SK-N-MC (cell line): ENCODE results near the gene FUS.
"Not testable (repeated sequence)": the region's sequence is repeated elsewhere in the genome, so short reads cannot be mapped to it uniquely, and the experiment has no call there.

Experiments used
- DNase-seq: peaks from one replicate; pipeline ENCODE4 v3.0.0-alpha.2; 2011; ENCODE audit warnings: low read depth, low spot score
- H3K27ac ChIP-seq: fragments of 200-600 bp; sonication (generic); 2 replicates; pipeline ENCODE4 v1.5.1; 2016; ENCODE audit warnings: mixed run types
- H3K36me3 ChIP-seq: fragments of 200-600 bp; sonication (generic); 2 replicates; pipeline ENCODE4 v1.6.1; 2017; ENCODE audit warnings: antibody characterized with exemption, low read length, mixed read lengths; ENCODE audit not compliant: insufficient read depth
- H3K4me3 ChIP-seq: fragments of 200-600 bp; sonication (generic); 2 replicates; pipeline ENCODE4 v1.5.1; 2016
- H3K9ac ChIP-seq: fragments of 200-600 bp; sonication (generic); 2 replicates; pipeline ENCODE4 v1.8.0; 2017; ENCODE audit warnings: mixed run types, mixed read lengths; ENCODE audit not compliant: insufficient read length
- H3K9me3 ChIP-seq: fragments of 200-600 bp; sonication (generic); 2 replicates; pipeline ENCODE4 v1.6.1; 2017; ENCODE audit warnings: low read depth, mild to moderate bottlenecking, antibody characterized with exemption, low read length, moderate library complexity, mixed read lengths
- EZH2 ChIP-seq: fragments of 200-600 bp; sonication (generic); IDR thresholded peaks from one replicate; pipeline ENCODE4 v1.6.1; 2017; ENCODE audit warnings: antibody characterized with exemption
- FOXP2 ChIP-seq: optimal IDR thresholded peaks from 2 replicates; pipeline ENCODE3; 2011; ENCODE audit warnings: mild to moderate bottlenecking, moderate library complexity; ENCODE audit not compliant: insufficient read depth; ENCODE audit errors: extremely low read length, control extremely low read depth
- POLR2AphosphoS5 ChIP-seq: IDR thresholded peaks from 2 replicates; pipeline ENCODE4 v1.6.1; 2012; ENCODE audit warnings: mild to moderate bottlenecking, low read depth, low read length, borderline replicate concordance

FUS gene

DNA sequence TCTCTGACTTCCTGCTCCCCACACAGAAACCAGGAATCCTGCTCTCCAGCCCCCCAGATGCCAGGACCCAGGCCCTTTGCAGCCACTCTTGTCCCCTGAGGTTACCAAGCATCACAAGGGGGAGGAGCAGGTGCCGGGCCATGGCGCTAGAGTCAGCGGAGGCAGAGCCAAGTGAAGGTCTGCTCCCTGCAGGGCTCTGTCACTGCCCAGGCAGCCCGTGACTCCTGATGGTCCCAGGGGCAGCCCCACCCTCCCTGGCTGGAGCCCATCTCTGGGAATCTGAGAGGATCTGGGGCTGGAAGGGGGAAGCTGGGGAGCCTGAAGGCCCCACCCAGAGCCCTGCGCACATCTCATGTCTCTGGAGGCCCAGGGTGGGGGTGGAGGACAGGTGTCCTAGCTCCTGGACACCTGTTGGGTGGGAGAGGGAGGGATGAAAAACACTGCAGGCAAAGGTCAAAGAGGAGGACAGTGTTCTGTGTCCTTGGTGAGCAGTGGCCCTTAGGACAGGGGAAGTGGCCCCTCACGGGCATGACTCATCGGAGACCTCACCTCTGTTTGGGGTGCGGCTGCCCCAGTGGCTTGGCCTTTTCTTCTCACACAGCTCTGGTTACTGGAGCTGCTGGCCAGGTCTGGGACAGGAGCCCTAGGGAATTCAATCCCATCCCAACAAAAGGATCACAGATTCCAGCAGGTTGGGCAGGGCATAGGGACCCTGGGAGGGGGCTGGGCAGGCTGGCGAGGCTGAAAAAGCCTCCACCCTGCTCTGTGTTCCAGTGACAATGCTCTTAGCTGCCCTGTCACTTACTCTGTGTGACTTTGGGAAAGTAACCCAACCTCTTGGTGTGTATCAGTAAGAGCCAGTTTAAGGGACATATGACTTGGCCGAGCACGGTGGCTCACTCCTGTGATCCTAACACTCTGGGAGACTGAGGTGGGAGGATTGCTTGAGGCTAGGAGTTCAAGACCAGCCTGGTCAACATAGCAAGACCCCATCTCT, 29.7 kb upstream of the FUS start, which contains the start of gene PRSS36:
TSS of gene PRSS36 (minus strand) at position 173 of the 997 bp plus-strand sequence. CDS start at position 142, 31 bp downstream.
- H3K4me3 ChIP-seq, result no peak within 1 kb of the TSS
- no peaks in the 10 kb centered on the region for H3K9me3 ChIP-seq
- H3K27ac ChIP-seq, result no peak within 1 kb of the TSS
- TF ChIP-seq POLR2AphosphoS5 (no peak), EZH2 (no peak), FOXP2 (no peak)
- no peak for DNase-seq
- no peaks in the 10 kb centered on the region for H3K36me3 ChIP-seq
- no peak within 1 kb of the TSS for H3K9ac ChIP-seq

GRCh38 chr16:31150976-31151375, 29.0 kb upstream of the FUS start:
- not testable (repeated sequence) for DNase-seq, H3K9me3 ChIP-seq

GRCh38 chr16:31157136-31157535, 22.8 kb upstream of the FUS start:
- no peak overlapping the region for H3K9ac ChIP-seq
- TF ChIP-seq EZH2 (no peak), FOXP2 (no peak), POLR2AphosphoS5 (no peak)
- H3K36me3 ChIP-seq, result no peaks in the 10 kb centered on the region
- no peaks in the 10 kb centered on the region for H3K9me3 ChIP-seq
- no peak for DNase-seq
- no peak overlapping the region for H3K4me3 ChIP-seq
- no peak overlapping the region for H3K27ac ChIP-seq

More at GRCh38 chr16:31150976-31151375, 29.0 kb upstream of the FUS start:
- H3K9ac ChIP-seq, H3K4me3 ChIP-seq, H3K36me3 ChIP-seq, H3K27ac ChIP-seq: not testable (repeated sequence)

DNA sequence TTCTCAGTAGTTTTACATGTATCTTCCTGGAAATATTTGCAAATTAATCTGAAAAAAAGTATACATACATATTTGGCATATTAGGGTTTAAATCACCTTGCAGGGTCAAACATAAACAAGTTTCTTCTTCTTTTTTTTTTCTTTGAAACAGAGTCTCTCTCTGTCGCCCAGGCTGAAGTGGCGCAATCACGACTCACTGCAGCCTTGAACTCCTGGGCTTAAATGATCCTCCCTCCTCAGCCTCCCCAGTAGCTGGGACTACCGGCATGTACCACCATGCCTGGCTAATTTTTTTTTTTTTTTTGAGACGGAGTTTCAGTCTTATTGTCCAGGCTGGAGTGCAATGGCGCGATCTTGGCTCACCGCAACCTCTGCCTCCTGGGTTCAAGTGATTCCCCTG, 12.6 kb upstream of the FUS start:
- DNase-seq, result no peak
- Histone ChIP-seq H3K36me3 (no peaks in the 10 kb centered on the region), H3K4me3 (no peak overlapping the region), H3K9me3 (no peaks in the 10 kb centered on the region), H3K9ac (no peak overlapping the region), H3K27ac (no peak overlapping the region)
- TF ChIP-seq EZH2 (no peak), POLR2AphosphoS5 (no peak), FOXP2 (no peak)

- TF ChIP-seq POLR2AphosphoS5 (no peak), FOXP2 (no peak), EZH2 (no peak)
These were observed 11.1 kb upstream of the FUS start for GRCh38 chr16:31168848-31169247.

GRCh38 chr16:31170048-31170447, 9.9 kb upstream of the FUS start:
- not testable (repeated sequence) for DNase-seq, H3K27ac ChIP-seq, H3K9me3 ChIP-seq, H3K4me3 ChIP-seq, H3K9ac ChIP-seq, H3K36me3 ChIP-seq

More at GRCh38 chr16:31168848-31169247, 11.1 kb upstream of the FUS start:
- H3K36me3 ChIP-seq, result no peaks in the 10 kb centered on the region
- H3K9me3 ChIP-seq, result no peaks in the 10 kb centered on the region
- DNase-seq, result no peak
- H3K9ac ChIP-seq, result no peak overlapping the region
- H3K27ac ChIP-seq, result no peak overlapping the region
- no peak overlapping the region for H3K4me3 ChIP-seq

GRCh38 chr16:31177136-31177535, 2.8 kb upstream of the FUS start:
- no peak overlapping the region for H3K9ac ChIP-seq
- no peak overlapping the region for H3K4me3 ChIP-seq
- no peaks in the 10 kb centered on the region for H3K9me3 ChIP-seq
- H3K36me3 ChIP-seq, result peaks cover 14% of the 10 kb centered on the region
- H3K27ac ChIP-seq, result no peak overlapping the region
- DNase-seq, result no peak
- TF ChIP-seq FOXP2 (no peak), EZH2 (no peak), POLR2AphosphoS5 (no peak)

GRCh38 chr16:31179219-31179746, 656 bp upstream of the FUS start:
- Histone ChIP-seq H3K9me3 (no peaks in the 10 kb centered on the region), H3K4me3 (peak overlapping the region; percentile 90), H3K36me3 (peaks cover 36% of the 10 kb centered on the region), H3K9ac (peak overlapping the region; percentile 99), H3K27ac (peak overlapping the region; percentile 97)
- no peak for TF ChIP-seq EZH2
- TF ChIP-seq POLR2AphosphoS5, result no peak
- TF ChIP-seq FOXP2, result no peak
- no peak for DNase-seq
